ENCODE data around the gene SLIT3.

SLIT3 gene

GRCh38 chr5:168656633-168657032, 644.3 kb downstream of the SLIT3 start:
- Mint-ChIP-seq H3K36me3 (ENCODE audit: low read depth) (peaks cover 3% of the 10 kb centered on the region), H3K9me3 (no peaks in the 10 kb centered on the region), H3K4me1 (peaks cover 41% of the 10 kb centered on the region), H3K27ac (peak overlapping the region in 2 of 3 experiments; percentile 9 to 35), H3K4me3 (no peak overlapping the region), H3K27me3 (ENCODE audit: low read depth) (no peaks in the 10 kb centered on the region)
- no peak for TF ChIP-seq CTCF (IDR thresholded peaks at IDR 0.05; ENCODE audit: unreplicated experiment in 3 of 3)

- Mint-ChIP-seq H3K27me3 (ENCODE audit: low read depth) (no peaks in the 10 kb centered on the region), H3K4me1 (peaks cover 41% of the 10 kb centered on the region), H3K9me3 (no peaks in the 10 kb centered on the region)
These were observed 645.6 kb downstream of the SLIT3 start for GRCh38 chr5:168655316-168655715.

GRCh38 chr5:168654211-168654721, 646.7 kb downstream of the SLIT3 start:
- peaks cover 3% of the 10 kb centered on the region for H3K36me3 Mint-ChIP-seq (ENCODE audit: low read depth)
- peaks cover 6% of the 10 kb centered on the region for H3K9me3 Mint-ChIP-seq
- peak overlapping the region; percentile 23 to 80 (median 63) for H3K27ac Mint-ChIP-seq
- peaks cover 41% of the 10 kb centered on the region for H3K4me1 Mint-ChIP-seq
- peak overlapping the region in 1 of 3 experiments; percentile 26 for H3K4me3 Mint-ChIP-seq
- H3K27me3 Mint-ChIP-seq (ENCODE audit: low read depth) = no peaks in the 10 kb centered on the region
- no peak for TF ChIP-seq CTCF (IDR thresholded peaks at IDR 0.05; ENCODE audit: unreplicated experiment in 3 of 3)

More at GRCh38 chr5:168655316-168655715, 645.6 kb downstream of the SLIT3 start:
- no peak for TF ChIP-seq CTCF (IDR thresholded peaks at IDR 0.05; ENCODE audit: unreplicated experiment in 3 of 3)
- peaks cover 3% of the 10 kb centered on the region for H3K36me3 Mint-ChIP-seq (ENCODE audit: low read depth)
- peak overlapping the region in 2 of 3 experiments; percentile 22 to 80 for H3K27ac Mint-ChIP-seq
- H3K4me3 Mint-ChIP-seq = no peak overlapping the region

- peak overlapping the region in 1 of 3 experiments; percentile 26 for H3K4me3 Mint-ChIP-seq
- peak overlapping the region; percentile 23 to 80 (median 63) for H3K27ac Mint-ChIP-seq
- H3K9me3 Mint-ChIP-seq = peaks cover 10% of the 10 kb centered on the region
- TF ChIP-seq CTCF (IDR thresholded peaks at IDR 0.05; ENCODE audit: unreplicated experiment in 3 of 3) = no peak
- peaks cover 3% of the 10 kb centered on the region for H3K36me3 Mint-ChIP-seq (ENCODE audit: low read depth)
- H3K27me3 Mint-ChIP-seq (ENCODE audit: low read depth) = no peaks in the 10 kb centered on the region
- H3K4me1 Mint-ChIP-seq = peaks cover 38% of the 10 kb centered on the region
These were observed 647.3 kb downstream of the SLIT3 start for GRCh38 chr5:168653626-168654025.

- no peaks in the 10 kb centered on the region for H3K27me3 Mint-ChIP-seq (ENCODE audit: low read depth)
- no peak overlapping the region for H3K4me3 Mint-ChIP-seq
- no peak for TF ChIP-seq CTCF (IDR thresholded peaks at IDR 0.05; ENCODE audit: unreplicated experiment in 3 of 3)
- H3K9me3 Mint-ChIP-seq = peaks cover 15% of the 10 kb centered on the region
- H3K4me1 Mint-ChIP-seq = peaks cover 28% of the 10 kb centered on the region
- H3K27ac Mint-ChIP-seq = no peak overlapping the region
- peaks cover 3% of the 10 kb centered on the region for H3K36me3 Mint-ChIP-seq (ENCODE audit: low read depth)
These were observed 649.3 kb downstream of the SLIT3 start for GRCh38 chr5:168651648-168652047.

- H3K27ac Mint-ChIP-seq = no peak overlapping the region
- peaks cover 18% of the 10 kb centered on the region for H3K9me3 Mint-ChIP-seq
- H3K27me3 Mint-ChIP-seq (ENCODE audit: low read depth) = no peaks in the 10 kb centered on the region
- H3K36me3 Mint-ChIP-seq (ENCODE audit: low read depth) = peaks cover 11% of the 10 kb centered on the region
- no peak overlapping the region for H3K4me3 Mint-ChIP-seq
- TF ChIP-seq CTCF (IDR thresholded peaks at IDR 0.05; ENCODE audit: unreplicated experiment in 3 of 3) = no peak
- H3K4me1 Mint-ChIP-seq = peaks cover 14% of the 10 kb centered on the region
These were observed 651.6 kb downstream of the SLIT3 start for GRCh38 chr5:168649306-168649705.

Measured in nephron (organoid).